ENCODE measurements around the gene ACBD6.
"Not testable (repeated sequence)": the region's sequence is repeated elsewhere in the genome, so short reads cannot be mapped to it uniquely, and the experiment has no call there.

Gene ACBD6

DNA sequence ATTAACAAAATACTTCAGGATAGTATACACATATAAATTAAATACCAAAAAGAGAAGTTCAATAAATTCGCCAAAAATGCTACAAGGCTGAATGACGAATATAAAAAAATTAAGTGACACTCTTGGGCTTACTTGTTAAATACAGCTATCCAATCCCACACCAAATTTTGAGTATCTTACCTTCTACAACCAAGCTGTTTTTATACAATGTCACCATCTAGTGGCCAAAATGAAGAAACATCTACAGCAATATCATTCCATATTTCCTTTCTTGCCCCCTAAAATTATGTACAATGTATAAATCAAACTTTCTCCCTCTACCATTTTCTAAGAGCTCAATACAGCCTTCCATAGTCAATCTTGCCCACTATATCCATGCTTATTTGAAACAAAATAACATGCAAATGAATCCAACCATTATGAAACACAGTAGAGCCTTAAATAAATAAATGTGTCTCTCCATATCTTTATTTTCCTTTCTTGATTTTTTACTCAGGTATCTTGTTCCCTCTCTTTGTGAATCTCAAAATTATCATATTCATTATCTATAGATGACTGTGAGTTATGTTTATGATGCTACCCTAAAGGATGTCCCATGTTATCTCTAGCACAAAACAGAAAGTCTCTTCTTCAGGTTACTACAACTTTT is 86.3 kb downstream of the ACBD6 start:
- DNase-seq: no peak

DNA sequence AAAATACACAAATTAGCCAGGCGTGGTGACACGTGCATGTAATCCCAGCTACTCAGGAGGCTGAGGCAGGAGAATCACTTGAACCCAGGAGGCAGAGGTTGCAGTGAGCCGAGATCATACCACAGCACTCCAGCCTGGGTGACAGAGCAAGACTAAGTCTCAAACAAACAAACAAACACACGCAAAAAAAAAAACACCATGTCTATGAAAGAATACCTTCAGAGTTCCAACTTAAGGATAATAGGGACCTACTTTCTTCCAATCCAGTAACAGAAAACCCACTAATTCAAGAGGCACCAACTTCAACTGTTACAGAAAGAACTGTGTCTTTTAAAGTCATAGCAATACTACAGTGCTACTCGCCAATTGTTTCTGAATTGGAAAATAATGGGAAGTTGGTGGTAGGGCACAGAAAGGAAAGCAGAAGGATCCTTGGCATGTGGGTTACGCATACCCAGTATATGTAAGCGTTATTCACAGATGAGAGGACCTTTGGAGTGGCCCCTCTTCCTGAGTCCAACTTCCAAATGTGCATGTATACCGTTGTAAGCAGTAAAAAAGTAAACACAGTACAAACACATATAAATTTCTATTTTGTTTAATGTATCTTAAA is 87.0 kb downstream of the ACBD6 start:
- DNase-seq: no peak

DNA sequence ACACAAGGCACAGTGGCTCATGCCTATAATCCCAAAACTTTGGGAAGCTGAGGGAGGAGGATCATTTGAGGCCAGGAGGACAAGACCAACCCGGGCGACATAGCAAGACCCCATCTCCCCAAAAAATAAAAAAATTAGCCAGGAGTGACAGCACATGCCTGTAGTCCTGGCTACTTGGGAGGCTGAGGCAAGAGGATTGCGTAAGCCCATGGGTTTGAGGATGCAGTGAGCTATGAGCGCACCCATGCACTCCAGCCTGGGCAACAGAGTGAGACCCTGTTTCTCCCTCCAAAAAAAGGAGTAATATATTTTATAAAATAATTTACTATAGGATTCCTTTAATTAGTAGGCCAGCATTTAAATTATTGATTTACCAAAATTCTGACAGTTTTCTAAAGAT is 89.8 kb downstream of the ACBD6 start:
- no peak for DNase-seq

DNA sequence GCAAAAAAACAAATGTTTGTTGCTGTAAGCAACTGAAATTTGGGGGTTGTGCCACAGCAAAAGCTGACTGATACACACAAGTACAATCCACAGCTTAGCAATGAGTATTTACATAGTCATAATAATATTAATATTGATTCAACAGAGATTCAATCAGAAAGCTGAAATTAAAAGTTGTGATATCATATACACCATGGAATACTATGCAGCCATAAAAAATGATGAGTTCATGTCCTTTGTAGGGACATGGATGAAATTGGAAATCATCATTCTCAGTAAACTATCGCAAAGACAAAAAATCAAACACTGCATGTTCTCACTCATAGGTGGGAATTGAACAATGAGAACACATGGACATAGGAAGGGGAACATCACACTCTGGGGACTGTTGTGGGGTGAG is 94.2 kb downstream of the ACBD6 start:
- not testable (repeated sequence) for DNase-seq

GRCh38 chr1:180407051-180407450 is 95.3 kb downstream of the ACBD6 start:
- DNase-seq: no peak

DNA sequence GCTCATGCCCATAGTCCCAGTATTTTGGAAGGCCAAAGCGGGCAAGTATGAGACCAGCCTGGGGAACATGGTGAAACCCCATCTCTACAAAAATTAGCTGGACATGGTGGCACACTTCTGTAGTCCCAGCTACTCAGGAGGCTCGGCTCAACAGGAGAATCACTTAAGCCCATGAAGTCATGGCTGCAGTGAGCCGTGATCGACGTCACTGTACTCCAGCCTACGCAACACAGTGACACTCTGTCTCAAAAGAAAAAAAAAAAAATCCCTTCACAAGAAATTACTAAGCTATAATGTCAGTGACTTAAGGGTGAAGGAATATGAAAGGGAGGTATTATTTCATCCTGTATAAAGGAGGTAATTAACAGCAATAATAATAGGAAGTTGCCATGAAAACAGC is 99.8 kb downstream of the ACBD6 start:
- no peak for DNase-seq

- DNase-seq: no peak
These were observed 100.4 kb downstream of the ACBD6 start for GRCh38 chr1:180402001-180402400.

GRCh38 chr1:180397175-180397574 is 105.2 kb downstream of the ACBD6 start:
- no peak for DNase-seq

- DNase-seq: no peak
These were observed 109.8 kb downstream of the ACBD6 start for GRCh38 chr1:180392427-180393145.

- no peak for DNase-seq
These were observed 110.4 kb downstream of the ACBD6 start for GRCh38 chr1:180392020-180392419.

- DNase-seq: no peak
These were observed 115.0 kb downstream of the ACBD6 start for GRCh38 chr1:180387413-180387812.

- DNase-seq: no peak
These were observed 115.5 kb downstream of the ACBD6 start for GRCh38 chr1:180386745-180387367.

DNA sequence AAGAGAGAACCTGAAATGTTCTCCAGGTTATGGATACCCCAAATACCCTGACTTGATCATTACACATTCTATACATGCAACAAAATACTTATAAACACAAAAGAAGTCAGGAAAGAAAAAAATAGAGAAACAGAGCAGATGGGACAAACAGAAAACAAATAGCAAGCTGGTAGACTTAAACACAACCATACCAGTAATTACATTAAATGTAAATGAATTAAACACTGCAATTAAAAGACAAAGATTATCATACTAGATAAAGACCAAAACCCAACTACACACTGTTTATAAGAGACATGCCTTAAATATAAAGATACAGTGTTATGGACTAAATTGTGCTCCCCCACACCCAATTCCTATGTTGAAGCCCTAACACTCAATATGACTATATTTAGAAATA is 117.2 kb downstream of the ACBD6 start:
- DNase-seq: no peak

- DNase-seq: no peak
These were observed 117.9 kb downstream of the ACBD6 start for GRCh38 chr1:180384286-180385005.

- DNase-seq: no peak
These were observed 119.9 kb downstream of the ACBD6 start for GRCh38 chr1:180382326-180383115.

- no peak for DNase-seq
These were observed 121.2 kb downstream of the ACBD6 start for GRCh38 chr1:180381184-180381580.

DNA sequence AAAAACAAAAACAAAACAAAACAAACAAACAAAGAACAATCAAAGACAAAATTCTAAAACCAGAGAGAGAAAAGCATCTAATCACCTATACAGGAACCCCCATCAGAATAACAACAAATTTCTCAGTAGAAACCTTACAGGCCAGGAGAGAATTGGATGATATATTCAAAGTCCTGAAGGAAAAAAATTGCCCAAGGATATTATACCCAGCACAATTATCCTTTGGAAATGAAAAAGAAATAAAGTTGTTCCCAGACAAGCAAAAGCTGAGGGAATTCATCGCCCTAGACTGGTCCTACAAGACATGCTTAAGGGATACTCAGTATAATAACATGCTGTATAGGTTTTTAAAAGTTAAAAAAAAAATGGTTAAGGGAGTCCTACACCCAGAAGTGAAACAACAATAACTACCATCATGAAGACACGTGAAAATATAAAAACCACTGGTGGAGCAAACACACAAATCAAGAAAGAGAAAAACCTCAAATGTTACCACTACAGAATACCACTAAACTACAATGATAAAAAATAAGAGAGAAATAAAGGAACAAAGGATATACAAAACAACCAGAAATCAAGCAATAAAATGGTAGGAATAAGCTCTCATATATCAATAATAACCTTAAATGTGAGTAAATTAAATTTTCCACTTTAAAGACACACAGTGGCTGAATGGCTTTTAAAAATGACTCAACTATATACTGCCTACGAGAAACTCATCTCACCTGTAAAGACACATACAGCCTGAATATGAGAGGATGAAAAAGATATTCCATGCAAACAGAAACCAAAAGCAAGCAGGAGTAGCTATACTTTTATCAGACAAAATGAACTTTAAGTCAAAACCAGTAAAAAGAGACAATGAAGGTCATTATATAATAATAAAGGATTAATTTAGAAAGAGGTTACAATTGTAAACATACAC is 121.9 kb downstream of the ACBD6 start:
- DNase-seq: no peak

DNA sequence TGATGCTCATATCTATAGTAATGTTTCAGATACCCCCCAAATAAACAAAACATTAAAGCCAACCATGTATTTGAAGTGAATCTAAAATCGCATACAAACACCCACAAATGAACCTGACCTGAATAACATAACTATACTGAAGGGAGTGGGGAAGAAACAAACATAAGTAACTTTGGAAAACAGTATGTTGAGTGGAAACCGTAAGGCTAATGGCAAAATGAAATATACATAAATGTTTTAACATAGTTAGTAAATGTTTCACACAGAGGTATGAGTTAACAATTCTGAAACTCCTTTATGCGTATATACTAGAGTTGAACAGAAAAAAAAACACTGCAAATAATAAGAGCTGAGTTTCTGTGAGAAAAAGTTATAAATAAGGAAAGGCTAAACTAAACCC is 125.6 kb downstream of the ACBD6 start:
- DNase-seq: no peak

DNA sequence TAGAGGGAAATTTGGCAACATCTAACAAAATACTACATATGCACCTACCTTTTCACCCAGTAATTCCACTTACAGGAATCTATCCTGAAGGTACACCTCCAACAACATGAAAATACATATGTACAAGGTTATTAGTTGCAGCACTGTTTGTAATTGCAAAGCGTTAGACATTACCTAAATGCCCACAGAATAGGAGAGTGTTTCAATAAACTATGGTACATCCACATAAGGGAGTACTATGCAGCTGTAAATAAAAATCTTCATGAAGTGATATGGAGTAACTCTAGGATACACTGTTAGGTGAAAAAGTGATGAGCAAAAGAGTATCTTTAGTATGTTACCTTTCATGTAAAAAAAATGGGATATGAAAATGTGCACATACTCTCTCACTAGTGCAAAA is 126.1 kb downstream of the ACBD6 start:
- no peak for DNase-seq

DNA sequence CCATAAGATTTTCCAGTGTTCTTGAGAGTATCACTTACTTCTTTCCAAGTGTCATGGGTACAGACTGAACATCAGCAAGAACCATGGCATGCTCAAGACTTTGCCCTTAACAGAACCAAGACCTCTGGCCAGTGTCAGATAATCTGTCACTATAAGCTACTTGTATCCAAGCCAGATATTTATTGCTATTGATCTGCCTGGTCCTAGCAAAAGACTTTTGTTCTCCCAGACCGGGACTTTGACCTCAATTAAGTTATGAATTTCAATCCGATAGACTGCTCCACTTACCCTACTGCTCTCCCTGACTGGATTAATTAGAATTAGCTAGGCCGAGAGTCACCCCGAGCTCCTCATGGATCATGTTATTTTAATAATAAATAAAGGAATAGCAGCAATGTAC is 129.6 kb downstream of the ACBD6 start:
- no peak for DNase-seq

GRCh38 chr1:180370597-180370996 is 131.8 kb downstream of the ACBD6 start:
- DNase-seq: no peak
